Cerebellar cortex (tissue), 1 donor: Measurements from ENCODE around the gene SPACA4.
A peak's percentile ranks its signal among the peaks of the same experiment; 100 is the strongest.

ENCODE experiments used
- DNase-seq: peaks from one replicate; pipeline ENCODE4 v3.0.0-alpha.2; 2015; ENCODE audit warnings: low spot score

SPACA4 gene

GRCh38 chr19:48634424-48635262, 28.1 kb downstream of the SPACA4 start:
- DNase-seq, result peak; percentile 99

- peak; percentile 79 for DNase-seq
These were observed 28.9 kb downstream of the SPACA4 start for GRCh38 chr19:48635263-48635965.

- DNase-seq, result no peak
These were observed 29.7 kb downstream of the SPACA4 start for GRCh38 chr19:48635966-48636858.

GRCh38 chr19:48636859-48637448, 30.4 kb downstream of the SPACA4 start, which contains the start of gene DBP:
TSS of gene DBP (minus strand) at chr19:48637379. CDS start at chr19:48636994, 385 bp downstream.
- DNase-seq, result no peak

GRCh38 chr19:48637449-48637947, 31.0 kb downstream of the SPACA4 start:
- peak; percentile 100 for DNase-seq

GRCh38 chr19:48637948-48638830, 31.6 kb downstream of the SPACA4 start:
- DNase-seq, result peak; percentile 98

GRCh38 chr19:48638831-48639381, 32.4 kb downstream of the SPACA4 start:
- peak; percentile 71 for DNase-seq

- DNase-seq, result no peak
These were observed 33.2 kb downstream of the SPACA4 start for GRCh38 chr19:48639483-48640375.

- no peak for DNase-seq
These were observed 35.3 kb downstream of the SPACA4 start for GRCh38 chr19:48641850-48642249.

- no peak for DNase-seq
These were observed 36.3 kb downstream of the SPACA4 start for GRCh38 chr19:48642862-48643261.

GRCh38 chr19:48644355-48644754, 37.8 kb downstream of the SPACA4 start:
- DNase-seq, result no peak

- peak; percentile 95 for DNase-seq
These were observed 38.5 kb downstream of the SPACA4 start for GRCh38 chr19:48644839-48645619.

GRCh38 chr19:48645620-48646000, 39.1 kb downstream of the SPACA4 start:
- DNase-seq, result no peak

GRCh38 chr19:48646001-48646721, 39.6 kb downstream of the SPACA4 start, which contains the start of gene CA11:
TSS of gene CA11 (minus strand) at chr19:48646187. CDS start at chr19:48645632, 555 bp downstream.
- DNase-seq, result peak; percentile 96

GRCh38 chr19:48646722-48647216, 40.2 kb downstream of the SPACA4 start:
- no peak for DNase-seq

- DNase-seq, result peak; percentile 86
These were observed 41.6 kb downstream of the SPACA4 start for GRCh38 chr19:48648134-48648533.

GRCh38 chr19:48650974-48651682, 44.6 kb downstream of the SPACA4 start:
- DNase-seq, result no peak
